ENCODE data around the gene NAALADL2.

GRCh38 chr3:175445741-175446140 lies 586.6 kb downstream of the NAALADL2 start:
- TF ChIP-seq CTCF (IDR thresholded peaks at IDR 0.05; ENCODE audit: poor library complexity): no peak
- TF ChIP-seq EZH2 (IDR thresholded peaks at IDR 0.05; ENCODE audit: borderline replicate concordance): no peak

Measured in hepatocyte (in vitro differentiated cells).